ENCODE results near the gene THOC6.
"Not testable (repeated sequence)": the region's sequence is repeated elsewhere in the genome, so short reads cannot be mapped to it uniquely, and the experiment has no call there.

THOC6 gene

GRCh38 chr16:3072148-3072547, 48.3 kb downstream of the THOC6 start:
- H3K36me3 ChIP-seq (ENCODE audit: control insufficient read depth, low read depth, low read length); H3K9me3 ChIP-seq (ENCODE audit: control insufficient read depth, low read depth, low read length); H3K27ac ChIP-seq (ENCODE audit: low read length); H3K27me3 ChIP-seq (ENCODE audit: control insufficient read depth, insufficient read depth, low read length); H3K4me3 ChIP-seq (ENCODE audit: low read length); H3K9ac ChIP-seq (ENCODE audit: low read length); H3K4me1 ChIP-seq (ENCODE audit: control insufficient read depth, low read depth, low read length): not testable (repeated sequence)

GRCh38 chr16:3072576-3073263, 48.9 kb downstream of the THOC6 start:
- H3K9ac ChIP-seq (ENCODE audit: low read length); H3K4me1 ChIP-seq (ENCODE audit: control insufficient read depth, low read depth, low read length); H3K36me3 ChIP-seq (ENCODE audit: control insufficient read depth, low read depth, low read length); H3K27ac ChIP-seq (ENCODE audit: low read length); H3K4me3 ChIP-seq (ENCODE audit: low read length); H3K27me3 ChIP-seq (ENCODE audit: control insufficient read depth, insufficient read depth, low read length); H3K9me3 ChIP-seq (ENCODE audit: control insufficient read depth, low read depth, low read length): not testable (repeated sequence)

DNA sequence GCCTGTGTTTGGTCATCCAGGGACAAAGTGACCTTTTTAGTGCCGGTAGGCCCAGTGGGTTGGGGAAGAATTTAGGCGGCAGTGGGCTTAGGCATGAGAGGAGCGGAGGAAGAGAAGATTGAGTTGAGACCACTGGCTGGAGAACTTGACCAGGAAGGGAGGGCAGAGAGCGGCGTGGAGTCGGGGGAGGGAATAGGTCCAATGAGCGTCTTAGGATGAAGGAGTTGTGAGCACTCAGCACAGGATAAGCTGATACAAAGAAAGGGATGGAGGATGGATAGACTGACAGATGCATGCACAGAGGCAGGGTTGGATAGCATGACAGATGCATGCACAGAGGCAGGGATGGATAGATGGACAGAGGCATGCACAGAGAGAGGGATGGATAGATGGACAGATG, 49.6 kb downstream of the THOC6 start:
- Histone ChIP-seq H3K27me3 (ENCODE audit: control insufficient read depth, insufficient read depth, low read length) (no peaks in the 10 kb centered on the region), H3K36me3 (ENCODE audit: control insufficient read depth, low read depth, low read length) (no peaks in the 10 kb centered on the region), H3K9me3 (ENCODE audit: control insufficient read depth, low read depth, low read length) (no peaks in the 10 kb centered on the region), H3K9ac (ENCODE audit: low read length) (no peak overlapping the region), H3K4me1 (ENCODE audit: control insufficient read depth, low read depth, low read length) (no peaks in the 10 kb centered on the region), H3K27ac (ENCODE audit: low read length) (no peak overlapping the region), H3K4me3 (ENCODE audit: low read length) (no peak overlapping the region)

- Histone ChIP-seq H3K36me3 (ENCODE audit: control insufficient read depth, low read depth, low read length) (no peaks in the 10 kb centered on the region), H3K27ac (ENCODE audit: low read length) (no peak overlapping the region), H3K4me1 (ENCODE audit: control insufficient read depth, low read depth, low read length) (no peaks in the 10 kb centered on the region), H3K4me3 (ENCODE audit: low read length) (no peak overlapping the region), H3K9me3 (ENCODE audit: control insufficient read depth, low read depth, low read length) (no peaks in the 10 kb centered on the region), H3K9ac (ENCODE audit: low read length) (no peak overlapping the region), H3K27me3 (ENCODE audit: control insufficient read depth, insufficient read depth, low read length) (no peaks in the 10 kb centered on the region)
Measured at GRCh38 chr16:3074860-3075522, 51.2 kb downstream of the THOC6 start.

DNA sequence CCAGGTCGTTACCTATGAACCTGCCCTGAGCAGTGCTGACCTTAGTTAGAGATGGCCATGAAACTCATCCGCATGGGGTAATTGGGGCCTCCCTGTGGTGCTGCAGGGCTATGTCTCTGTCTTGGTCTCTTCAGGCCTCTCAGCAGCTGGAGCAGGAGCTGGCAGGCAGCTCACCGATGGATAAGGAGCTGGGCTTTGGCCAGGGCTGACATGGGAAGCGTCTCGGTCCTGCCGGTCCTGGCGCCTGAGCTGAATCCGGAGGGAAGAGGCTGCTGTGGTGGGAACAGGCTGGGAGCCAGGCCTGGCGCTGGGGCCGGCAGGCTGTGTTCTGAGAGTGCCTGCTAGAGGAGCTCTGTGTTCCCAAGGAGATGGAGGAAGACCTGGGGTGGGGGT, 51.7 kb downstream of the THOC6 start:
- H3K9ac ChIP-seq (ENCODE audit: low read length): no peak overlapping the region
- no peaks in the 10 kb centered on the region for H3K27me3 ChIP-seq (ENCODE audit: control insufficient read depth, insufficient read depth, low read length)
- H3K27ac ChIP-seq (ENCODE audit: low read length): no peak overlapping the region
- H3K4me3 ChIP-seq (ENCODE audit: low read length): no peak overlapping the region
- no peaks in the 10 kb centered on the region for H3K9me3 ChIP-seq (ENCODE audit: control insufficient read depth, low read depth, low read length)
- H3K4me1 ChIP-seq (ENCODE audit: control insufficient read depth, low read depth, low read length): no peaks in the 10 kb centered on the region
- H3K36me3 ChIP-seq (ENCODE audit: control insufficient read depth, low read depth, low read length): no peaks in the 10 kb centered on the region

DNA sequence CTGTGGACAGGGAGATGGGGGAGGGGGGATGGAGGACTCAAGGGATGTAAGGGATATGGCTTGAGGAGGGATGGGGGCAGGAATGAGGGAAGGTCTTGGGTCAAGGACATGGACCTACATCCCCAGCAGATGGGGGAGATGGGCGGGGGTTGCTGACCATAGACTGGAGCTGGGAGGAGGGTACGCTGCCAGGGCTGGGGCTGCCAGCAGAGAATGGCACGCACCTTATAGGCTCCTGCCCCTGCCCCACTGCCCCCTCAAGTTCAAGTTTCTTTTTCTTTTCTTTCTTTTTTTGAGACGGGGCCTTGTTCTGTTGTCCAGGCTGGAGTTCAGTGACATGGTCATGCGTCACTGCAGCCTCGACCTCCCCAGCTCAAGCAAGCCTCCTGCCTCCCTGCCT, 52.1 kb downstream of the THOC6 start:
- H3K36me3 ChIP-seq (ENCODE audit: control insufficient read depth, low read depth, low read length); H3K9ac ChIP-seq (ENCODE audit: low read length); H3K27me3 ChIP-seq (ENCODE audit: control insufficient read depth, insufficient read depth, low read length); H3K4me1 ChIP-seq (ENCODE audit: control insufficient read depth, low read depth, low read length); H3K4me3 ChIP-seq (ENCODE audit: low read length); H3K9me3 ChIP-seq (ENCODE audit: control insufficient read depth, low read depth, low read length); H3K27ac ChIP-seq (ENCODE audit: low read length): not testable (repeated sequence)

- no peaks in the 10 kb centered on the region for H3K36me3 ChIP-seq (ENCODE audit: control insufficient read depth, low read depth, low read length)
- H3K27ac ChIP-seq (ENCODE audit: low read length): no peak overlapping the region
- H3K9ac ChIP-seq (ENCODE audit: low read length): no peak overlapping the region
- H3K4me1 ChIP-seq (ENCODE audit: control insufficient read depth, low read depth, low read length): no peaks in the 10 kb centered on the region
- no peaks in the 10 kb centered on the region for H3K9me3 ChIP-seq (ENCODE audit: control insufficient read depth, low read depth, low read length)
- no peak overlapping the region for H3K4me3 ChIP-seq (ENCODE audit: low read length)
- no peaks in the 10 kb centered on the region for H3K27me3 ChIP-seq (ENCODE audit: control insufficient read depth, insufficient read depth, low read length)
Measured at GRCh38 chr16:3076577-3076976, 52.7 kb downstream of the THOC6 start.

Data from iPS-18a (cell line).